K562 treated with DMSO at 1 percent for 24 hours (cell line): ENCODE measurements around the gene FAM131A. TPM values are rescaled to one million over a fixed set of nuclear protein-coding genes. Genes with fewer than 3 reads are reported as not detected.

ENCODE experiments used
- total RNA-seq: library from RNA; unstranded; fragments of 300-600 nt; gene quantifications from 2 replicates; pipeline ENCODE4 v1.2.3, GENCODE V29; 2022; ENCODE audit warnings: low read depth; ENCODE audit not compliant: insufficient read depth

FAM131A gene
- 22.9 and 24.4 TPM in 2 replicates for total RNA-seq

GRCh38 chr3:184337399-184337714 is at the start of gene FAM131A:
FAM131A (plus strand) TSS chr3:184337600; CDS start chr3:184337631, 31 bp downstream.

GRCh38 chr3:184298759-184299487 is 38.5 kb upstream of the FAM131A start, which contains the start of gene PSMD2:
PSMD2 (plus strand) TSS chr3:184299241; CDS start chr3:184299267, 26 bp downstream.

GRCh38 chr3:184314363-184314699 is 23.1 kb upstream of the FAM131A start, which contains the start of gene EIF4G1:
EIF4G1 (plus strand) TSS chr3:184314606; CDS start chr3:184315797, 1,191 bp downstream.

GRCh38 chr3:184361532-184361931 is 24.1 kb downstream of the FAM131A start, which contains the start of the genes CLCN2 and POLR2H:
CLCN2 (minus strand) TSS chr3:184361605; CDS start chr3:184361479, 126 bp downstream.
POLR2H (plus strand) TSS chr3:184361710; CDS start chr3:184363493, 1,783 bp downstream.

GRCh38 chr3:184377882-184378445 is 40.6 kb downstream of the FAM131A start, which contains the start of gene THPO:
THPO (minus strand) TSS chr3:184378207; CDS start chr3:184376259, 1,948 bp downstream.

GRCh38 chr3:184379358-184380184 is 42.2 kb downstream of the FAM131A start, which contains the start of gene CHRD:
CHRD (plus strand) TSS chr3:184380054; CDS start chr3:184380319, 265 bp downstream.

Other genes with a start within 250 kb of the FAM131A start
- gene HTR3E, start 240.5 kb upstream of the FAM131A start, total RNA-seq: not detected in 2 replicates
- 54.7 and 56.3 TPM in 2 replicates for gene EIF2B5, start 202.2 kb upstream of the FAM131A start, total RNA-seq
- gene DVL3, start 182.2 kb upstream of the FAM131A start, total RNA-seq: 60.4 and 65.5 TPM in 2 replicates
- gene AP2M1, start 162.7 kb upstream of the FAM131A start, total RNA-seq: 632 and 681 TPM in 2 replicates
- gene ABCF3, start 151.4 kb upstream of the FAM131A start, total RNA-seq: 47.8 and 56.9 TPM in 2 replicates
- not detected in 2 replicates for gene VWA5B2, start 108.0 kb upstream of the FAM131A start, total RNA-seq
- gene ALG3, start 88.6 kb upstream of the FAM131A start, total RNA-seq: 77.9 and 79.5 TPM in 2 replicates
- gene EEF1AKMT4, start 87.9 kb upstream of the FAM131A start, total RNA-seq: 10.4 and 14.7 TPM in 2 replicates
- gene CAMK2N2, start 76.0 kb upstream of the FAM131A start, total RNA-seq: 0.43 TPM in 1 of 2 replicates, not detected in the other
- not detected in 2 replicates for gene ECE2, start 61.6 kb upstream of the FAM131A start, total RNA-seq
- gene PSMD2, start 38.4 kb upstream of the FAM131A start, total RNA-seq: 448 and 463 TPM in 2 replicates
- gene EIF4G1, start 23.0 kb upstream of the FAM131A start, total RNA-seq: 223 and 230 TPM in 2 replicates
- gene CLCN2, start 24.0 kb downstream of the FAM131A start, total RNA-seq: 9.1 and 10.1 TPM in 2 replicates
- 93.4 and 94.2 TPM in 2 replicates for gene POLR2H, start 24.1 kb downstream of the FAM131A start, total RNA-seq
- 0.78 and 1.3 TPM in 2 replicates for gene THPO, start 40.6 kb downstream of the FAM131A start, total RNA-seq
- 0.43 and 0.71 TPM in 2 replicates for gene CHRD, start 42.5 kb downstream of the FAM131A start, total RNA-seq
- gene EPHB3, start 224.2 kb downstream of the FAM131A start, total RNA-seq: not detected in 2 replicates